A673 (cell line): ENCODE results near the gene DUOX1.

ENCODE experiments used
- CTCF ChIP-seq: fragments of 300-800, 200-600 bp; sonication (generic); conservative IDR thresholded peaks from 2 replicates; pipeline ENCODE4 v1.5.1; 2017; ENCODE audit warnings: low read depth, mild to moderate bottlenecking, antibody characterized with exemption, low read length, moderate library complexity, mixed read lengths
- EZH2 ChIP-seq: fragments of 200-600 bp; sonication (generic); IDR thresholded peaks from 2 replicates; pipeline ENCODE4 v1.6.1; 2017; ENCODE audit warnings: borderline replicate concordance, low read depth, mild to moderate bottlenecking, mixed read lengths, antibody characterized with exemption, low read length; ENCODE audit not compliant: poor library complexity, severe bottlenecking

- TF ChIP-seq CTCF (no peak), EZH2 (no peak)
Measured at GRCh38 chr15:45116006-45116481, 13.8 kb upstream of the DUOX1 start.
